K562 (cell line): ENCODE results near the gene ANTXRL. TPM values are rescaled to one million over a fixed set of nuclear protein-coding genes. Genes with fewer than 3 reads are reported as not detected.

Experiments used
- ATF3 ChIP-seq, 2 experiments: fragments of 450-650 bp in 1 of 2; sonication (generic) in 1 of 2; formaldehyde crosslinking in 1 of 2; IDR thresholded peaks in 1 of 2; conservative IDR thresholded peaks in 1 of 2; 2 replicates each; pipeline versions ENCODE4 v1.6.1 to v1.8.1; 2016 to 2023; ENCODE audit warnings: mild to moderate bottlenecking in 2 of 2, moderate library complexity in 2 of 2, inconsistent platforms in 1 of 2, missing genetic modification reagents in 1 of 2
- BRD4 ChIP-seq: fragments of 200-600 bp; sonication (generic); IDR thresholded peaks from 2 replicates; pipeline ENCODE4 v1.6.1; 2017; ENCODE audit warnings: inconsistent platforms
- CHD2 ChIP-seq: IDR thresholded peaks from 2 replicates; pipeline ENCODE4 v1.6.1; 2011; ENCODE audit warnings: low read depth, low read length
- CTBP1 ChIP-seq: fragments of 450-650 bp; IDR thresholded peaks from 2 replicates; pipeline ENCODE4 v1.6.1; 2016; ENCODE audit warnings: borderline replicate concordance
- EWSR1 ChIP-seq: fragments of 450-650 bp; IDR thresholded peaks from 2 replicates; pipeline ENCODE4 v1.6.1; 2018; ENCODE audit warnings: borderline replicate concordance, mild to moderate bottlenecking, low read depth, moderate library complexity; ENCODE audit not compliant: partially characterized antibody
- FOXP1 ChIP-seq: sonication (generic); formaldehyde crosslinking; IDR thresholded peaks from 2 replicates; pipeline ENCODE4 v1.8.0; 2022; ENCODE audit warnings: mild to moderate bottlenecking, missing genetic modification reagents
- HES1 ChIP-seq: fragments of 450-650 bp; IDR thresholded peaks from 2 replicates; pipeline ENCODE4 v1.6.1; 2016; ENCODE audit warnings: low read depth, mild to moderate bottlenecking, moderate library complexity
- ID3 ChIP-seq, 2 experiments: fragments of 250-450 bp in 1 of 2; fragments of 450-650 bp in 1 of 2; sonication (Bioruptor Pico) in 1 of 2; IDR thresholded peaks; 2 replicates each; pipeline versions ENCODE4 v1.6.1 to v1.8.0; 2016 to 2021; ENCODE audit warnings: mild to moderate bottlenecking in 2 of 2, moderate library complexity in 2 of 2, missing compliant biosample characterization in 1 of 2, missing genetic modification characterization in 1 of 2
- JUNB ChIP-seq: fragments of 450-650 bp; formaldehyde crosslinking; conservative IDR thresholded peaks from 2 replicates; pipeline ENCODE4 v1.4.0; 2020; ENCODE audit warnings: mild to moderate bottlenecking
- POLR2A ChIP-seq: fragments of 450-650 bp; conservative IDR thresholded peaks from 2 replicates; pipeline ENCODE4 v1.6.1; 2016
- PTRF ChIP-seq: fragments of 450-650 bp; IDR thresholded peaks from 2 replicates; pipeline ENCODE4 v1.6.1; 2016; ENCODE audit warnings: mild to moderate bottlenecking, missing genetic modification characterization, missing compliant biosample characterization
- RBM34 ChIP-seq: fragments of 200-400 bp; formaldehyde crosslinking; IDR thresholded peaks from 2 replicates; pipeline ENCODE4 v1.6.1; 2018; ENCODE audit warnings: low read length, borderline replicate concordance; ENCODE audit not compliant: insufficient read depth
- RERE ChIP-seq: sonication (generic); formaldehyde crosslinking; IDR thresholded peaks from 2 replicates; pipeline ENCODE4 v1.8.0; 2023; ENCODE audit warnings: missing genetic modification reagents, mild to moderate bottlenecking, borderline replicate concordance
- TAF7 ChIP-seq: fragments of 450-650 bp; IDR thresholded peaks from 2 replicates; pipeline ENCODE4 v1.6.1; 2016; ENCODE audit warnings: missing genetic modification characterization, missing compliant biosample characterization
- TEAD1 ChIP-seq, 2 experiments: fragments of 450-650 bp in 1 of 2; sonication (generic) in 1 of 2; formaldehyde crosslinking; IDR thresholded peaks; 2 replicates each; pipeline versions ENCODE4 v1.4.0 to v1.8.0; 2020 to 2022; ENCODE audit warnings: mild to moderate bottlenecking in 2 of 2, missing genetic modification reagents in 1 of 2
- TRIM24 ChIP-seq, 2 experiments: fragments of 450-650 bp; IDR thresholded peaks; 2 replicates each; pipeline ENCODE4 v1.6.1; 2016
- VEZF1 ChIP-seq: fragments of 200-800 bp; sonication (Bioruptor generic); IDR thresholded peaks from 2 replicates; pipeline ENCODE4 v1.6.1; 2017; ENCODE audit warnings: missing genetic modification characterization, missing compliant biosample characterization
- ZNF696 ChIP-seq: fragments of 250-450 bp; sonication (Bioruptor Pico); conservative IDR thresholded peaks from 2 replicates; pipeline ENCODE4 v1.4.0; 2020; ENCODE audit warnings: mild to moderate bottlenecking, moderate library complexity
- ZSCAN29 ChIP-seq: fragments of 450-650 bp; IDR thresholded peaks from 2 replicates; pipeline ENCODE4 v1.6.1; 2017
- polyA plus RNA-seq, 8 experiments: library from polyadenylated mRNA; depleted of rRNA in 4 of 8; stranded (reverse) in 5 of 8; unstranded in 3 of 8; fragments of >200 nt; fragmentation: Nextera tagmentation in 2 of 8; fragmentation: Illumina TruSeq in 1 of 8; extraction: Ambion mirVana in 2 of 8; extraction: Trizol in 1 of 8; gene quantifications; 2 replicates each; pipeline versions ENCODE4 v1.2.1 to v1.2.3, GENCODE V29; 2011 to 2014; ENCODE audit warnings: inconsistent platforms in 1 of 8, missing spikeins in 1 of 8
- total RNA-seq, 7 experiments: library from RNA; depleted of rRNA in 6 of 7; stranded (reverse); fragments of >200 nt in 6 of 7; fragmentation: Illumina TruSeq in 2 of 7; extraction: Trizol in 2 of 7; gene quantifications; 2 replicates each; pipeline versions ENCODE4 v1.2.1 to v1.2.3, GENCODE V29; 2011 to 2021; ENCODE audit warnings: low replicate concordance in 1 of 7

Gene ANTXRL
- total and polyA plus RNA-seq, 9 of the 15 experiments (the other 6 are each of a cell fraction or from before 2014, with no cell fraction given) = not detected

- TF ChIP-seq RERE (no peak), JUNB (no peak), ID3 (CRISPR knock-in tag; IDR thresholded peaks at IDR 0.05) (no peak), ID3 (tag; IDR thresholded peaks at IDR 0.05) (no peak), ZSCAN29 (no peak), HES1 (no peak), RBM34 (no peak), TRIM24 (IDR thresholded peaks at IDR 0.05) (peak; percentile 86 to 93), CTBP1 (no peak), ZNF696 (CRISPR knock-in tag) (no peak), BRD4 (no peak), CHD2 (no peak), PTRF (tag) (no peak), POLR2A (no peak), EWSR1 (no peak), VEZF1 (0 out of 2 replicates have a peak, but pooled peaks have one; percentile 21), TAF7 (tag) (no peak), ATF3 (IDR thresholded peaks at IDR 0.05) (peak; percentile 48), ATF3 (CRISPR knock-in tag; conservative IDR thresholded peaks at IDR 0.05) (no peak), TEAD1 (CRISPR knock-in tag; IDR thresholded peaks at IDR 0.05) (no peak), FOXP1 (CRISPR knock-in tag) (no peak)
Observed at GRCh38 chr10:46247808-46248569, 38.8 kb upstream of the ANTXRL start (continued).
